ENCODE data around the gene PTDSS2.
A peak's percentile ranks its signal among the peaks of the same experiment; 100 is the strongest.

The PTDSS2 gene

GRCh38 chr11:469684-470560 is 19.8 kb downstream of the PTDSS2 start:
- no peaks in the 10 kb centered on the region for H3K9me3 ChIP-seq
- peaks cover 3 to 25% (median 15%) of the 10 kb centered on the region in 4 donors for H3K4me1 ChIP-seq
- peaks cover 0 to 14% (median 0%) of the 10 kb centered on the region in 3 donors for H3K36me3 ChIP-seq
- TF ChIP-seq CTCF (IDR thresholded peaks at IDR 0.05) = peak; percentile 27 to 47
- peak overlapping the region; percentile 73 to 78 for H3K27ac ChIP-seq
- H3K27me3 ChIP-seq = no peaks in the 10 kb centered on the region
- intact Hi-C loops (cut with DNase I; ENCODE audit: low total_unique reads) = no loop called here
- H3K4me3 ChIP-seq = peak overlapping the region; percentile 23 to 24
- DNase-seq = peak; percentile 86 to 90

GRCh38 chr11:471468-472145 is 21.5 kb downstream of the PTDSS2 start:
- Histone ChIP-seq H3K27me3 (no peaks in the 10 kb centered on the region), H3K4me3 (no peak overlapping the region), H3K4me1 (peaks cover 3 to 25% (median 15%) of the 10 kb centered on the region in 4 donors), H3K9me3 (no peaks in the 10 kb centered on the region), H3K27ac (no peak overlapping the region), H3K36me3 (peaks cover 0 to 2% (median 0%) of the 10 kb centered on the region in 3 donors)
- TF ChIP-seq CTCF (IDR thresholded peaks at IDR 0.05) = no peak
- intact Hi-C loops (cut with DNase I; ENCODE audit: low total_unique reads) = no loop called here
- no peak for DNase-seq

DNA sequence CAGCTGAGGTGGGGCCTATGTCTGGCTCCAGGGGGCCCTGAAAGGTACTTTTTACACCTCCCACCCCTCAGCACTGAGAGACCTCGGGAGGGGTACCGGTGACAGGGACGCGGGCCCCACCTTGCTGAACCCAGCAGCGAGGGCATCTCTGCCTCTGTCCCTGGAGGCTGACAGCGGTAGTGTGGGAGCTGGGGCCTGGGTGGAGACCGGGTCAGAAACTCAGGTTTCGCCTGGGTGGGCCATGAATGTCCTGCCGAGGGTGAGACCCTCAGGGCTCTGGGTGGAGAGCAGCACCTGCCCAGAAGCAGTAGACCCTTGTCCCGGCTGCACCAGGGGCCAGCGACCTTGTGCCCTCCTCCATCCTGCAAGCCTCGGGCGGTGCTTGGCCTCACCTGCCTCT is 22.2 kb downstream of the PTDSS2 start:
- intact Hi-C loops (cut with DNase I; ENCODE audit: low total_unique reads) = no loop called here
- H3K9me3 ChIP-seq = no peaks in the 10 kb centered on the region
- DNase-seq = no peak
- no peaks in the 10 kb centered on the region for H3K27me3 ChIP-seq
- H3K27ac ChIP-seq = no peak overlapping the region
- no peak overlapping the region for H3K4me3 ChIP-seq
- TF ChIP-seq CTCF (IDR thresholded peaks at IDR 0.05) = no peak
- H3K4me1 ChIP-seq = peaks cover 3 to 25% (median 15%) of the 10 kb centered on the region in 4 donors
- H3K36me3 ChIP-seq = no peaks in the 10 kb centered on the region

DNA sequence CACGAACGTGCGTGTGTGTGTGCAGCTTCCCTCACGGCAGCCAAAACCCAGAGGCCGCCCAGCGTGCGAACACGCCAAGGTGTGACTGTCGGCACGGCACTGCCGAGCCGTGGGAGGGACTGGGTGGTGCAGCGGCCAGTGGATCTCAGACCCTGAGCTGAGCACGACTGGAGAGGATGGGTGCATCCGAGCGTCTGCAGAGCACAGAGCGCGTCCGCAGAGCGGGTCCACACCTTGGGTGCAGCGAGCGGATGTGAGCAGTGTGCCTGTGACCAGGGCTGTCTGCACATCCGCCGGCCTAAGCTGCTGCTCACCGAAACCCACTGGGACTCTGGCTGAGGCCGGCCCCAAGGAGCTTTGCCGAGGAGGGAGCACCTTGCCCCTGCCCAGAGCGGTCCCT is 22.7 kb downstream of the PTDSS2 start:
- intact Hi-C loops (cut with DNase I; ENCODE audit: low total_unique reads) = no loop called here
- DNase-seq = no peak
- Histone ChIP-seq H3K27me3 (no peaks in the 10 kb centered on the region), H3K36me3 (no peaks in the 10 kb centered on the region), H3K9me3 (no peaks in the 10 kb centered on the region), H3K27ac (no peak overlapping the region), H3K4me3 (no peak overlapping the region), H3K4me1 (peaks cover 3 to 25% (median 15%) of the 10 kb centered on the region in 4 donors)
- TF ChIP-seq CTCF (IDR thresholded peaks at IDR 0.05) = no peak

- TF ChIP-seq CTCF (IDR thresholded peaks at IDR 0.05) = no peak
- no peaks in the 10 kb centered on the region for H3K9me3 ChIP-seq
- no peak for DNase-seq
- H3K4me1 ChIP-seq = peaks cover 3 to 25% (median 13%) of the 10 kb centered on the region in 4 donors
- intact Hi-C loops (cut with DNase I; ENCODE audit: low total_unique reads) = no loop called here
- H3K4me3 ChIP-seq = no peak overlapping the region
- no peak overlapping the region for H3K27ac ChIP-seq
- no peaks in the 10 kb centered on the region for H3K36me3 ChIP-seq
- H3K27me3 ChIP-seq = no peaks in the 10 kb centered on the region
Measured at GRCh38 chr11:473415-473814, 23.3 kb downstream of the PTDSS2 start.

Data from tibial artery (tissue), 4 donors.